ENCODE results near the gene FBXO24. TPM values are rescaled to one million over a fixed set of nuclear protein-coding genes. Genes with fewer than 3 reads are reported as not detected.
"Not testable (repeated sequence)": the region's sequence is repeated elsewhere in the genome, so short reads cannot be mapped to it uniquely, and the experiment has no call there.

Gene FBXO24, protein sequence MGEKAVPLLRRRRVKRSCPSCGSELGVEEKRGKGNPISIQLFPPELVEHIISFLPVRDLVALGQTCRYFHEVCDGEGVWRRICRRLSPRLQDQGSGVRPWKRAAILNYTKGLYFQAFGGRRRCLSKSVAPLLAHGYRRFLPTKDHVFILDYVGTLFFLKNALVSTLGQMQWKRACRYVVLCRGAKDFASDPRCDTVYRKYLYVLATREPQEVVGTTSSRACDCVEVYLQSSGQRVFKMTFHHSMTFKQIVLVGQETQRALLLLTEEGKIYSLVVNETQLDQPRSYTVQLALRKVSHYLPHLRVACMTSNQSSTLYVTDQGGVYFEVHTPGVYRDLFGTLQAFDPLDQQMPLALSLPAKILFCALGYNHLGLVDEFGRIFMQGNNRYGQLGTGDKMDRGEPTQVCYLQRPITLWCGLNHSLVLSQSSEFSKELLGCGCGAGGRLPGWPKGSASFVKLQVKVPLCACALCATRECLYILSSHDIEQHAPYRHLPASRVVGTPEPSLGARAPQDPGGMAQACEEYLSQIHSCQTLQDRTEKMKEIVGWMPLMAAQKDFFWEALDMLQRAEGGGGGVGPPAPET
- 1 to 10 TPM in 3 of 8 experiments, under 1 TPM in 5; 0.25 to 1.9 (median 0.75) TPM for total RNA-seq

DNA sequence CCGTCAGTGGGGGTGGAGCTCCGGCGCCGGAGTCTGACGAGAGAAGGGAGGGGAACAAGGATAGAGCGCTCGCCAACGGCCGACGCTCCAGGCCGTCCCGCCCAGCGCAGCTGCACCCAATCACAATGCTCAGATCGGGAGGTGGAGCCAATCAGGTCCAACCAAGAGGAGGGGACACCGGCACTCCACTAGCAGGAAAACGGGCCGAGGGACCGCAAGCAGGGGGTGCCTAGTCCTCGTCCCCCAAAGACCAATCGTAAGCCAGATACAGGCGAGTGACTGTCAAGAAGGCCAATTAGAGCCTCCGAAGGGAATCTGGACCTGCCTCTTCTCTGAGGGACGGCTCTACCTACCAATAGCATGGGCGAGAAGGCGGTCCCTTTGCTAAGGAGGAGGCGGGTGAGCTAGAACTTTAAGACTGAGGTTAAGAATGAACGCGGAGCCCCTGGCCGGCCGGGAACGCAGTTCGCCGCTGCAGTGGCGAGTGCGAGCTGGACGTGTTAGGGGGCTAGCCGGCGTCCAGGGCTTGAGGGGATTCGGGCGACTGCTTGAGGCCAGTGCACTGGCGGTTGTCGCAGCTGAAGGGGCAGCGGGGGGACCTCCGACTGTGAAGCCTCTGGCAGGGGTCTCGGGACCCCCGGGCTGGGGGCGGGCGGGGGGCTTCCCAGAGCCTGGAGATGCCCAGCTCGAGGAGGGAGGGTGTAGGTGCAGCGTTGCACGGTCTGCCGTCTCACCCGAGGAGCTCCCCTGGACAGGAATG lies at the start of gene FBXO24:
TSS of gene FBXO24 (plus strand) at position 63 of the 760 bp plus-strand sequence. CDS start at position 361, 298 bp downstream.
- WGBS, 10 experiments, result 0 to 5% (median 0%) methylated on average over 4 to 8 of the region's 53 CpGs; no CpG with 5 or more reads in 7 of the 10 experiments
- in situ Hi-C loops (cut with MboI; ENCODE audit: low pct_unique_long_range_greater_than_20kb in 2 of 9, low sequenced_read_pairs in 9 of 9, unreplicated experiment in 9 of 9), result no loop called here
- peaks cover 18 to 19% of the 10 kb centered on the region in 2 donors for H3K4me1 ChIP-seq (replicated peaks in 1 of 2)
- peak within 1 kb of the TSS; percentile 93 to 97 for H3K27ac ChIP-seq
- peak; percentile 84 to 92 (median 90) for ATAC-seq (replicated peaks in 6 of 8)
- peak within 1 kb of the TSS; percentile 92 to 98 (median 98) for H3K4me3 ChIP-seq

DNA sequence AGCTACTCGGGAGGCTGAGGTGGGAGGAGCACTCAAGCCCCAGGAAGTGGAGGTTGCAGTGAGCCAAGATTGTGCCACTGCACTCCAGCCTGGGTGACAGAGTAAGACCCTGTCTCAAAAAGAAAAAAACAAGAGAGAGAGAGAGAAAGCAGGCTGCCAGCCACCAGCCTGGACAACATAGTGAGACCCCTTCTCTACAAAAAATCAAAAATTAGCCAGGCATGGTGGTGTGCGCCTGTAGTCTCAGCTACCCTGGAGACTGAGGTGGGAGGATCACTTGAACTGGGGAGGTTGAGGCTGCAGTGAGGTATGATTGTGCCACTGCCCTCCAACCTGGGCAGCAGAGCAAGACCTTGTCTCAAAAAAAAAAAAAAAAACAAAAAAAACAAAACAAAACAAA lies 49.4 kb upstream of the FBXO24 start:
- H3K27ac ChIP-seq; in situ Hi-C loops (cut with MboI; ENCODE audit: low pct_unique_long_range_greater_than_20kb in 2 of 9, low sequenced_read_pairs in 9 of 9, unreplicated experiment in 9 of 9); H3K4me1 ChIP-seq (replicated peaks in 1 of 2); H3K4me3 ChIP-seq; ATAC-seq (replicated peaks in 6 of 8): not testable (repeated sequence)
- 100% methylated on average over 1 of the region's 2 CpGs; no CpG with 5 or more reads in 6 of the 10 experiments for WGBS, 10 experiments

DNA sequence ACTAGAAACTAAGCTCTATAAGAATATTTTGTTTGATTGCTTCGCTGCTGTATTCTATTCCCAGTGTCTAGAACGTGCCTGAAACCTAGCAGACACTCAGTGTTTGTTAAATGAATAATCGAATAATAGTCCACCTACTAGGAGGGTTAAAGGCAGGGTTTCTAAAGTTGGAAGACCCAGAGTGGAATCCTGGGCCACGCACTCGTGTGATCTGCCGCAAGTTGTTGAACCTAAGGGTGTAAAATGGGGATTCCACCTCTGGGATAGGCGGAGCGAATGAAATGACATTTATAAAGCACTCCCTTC lies 47.8 kb upstream of the FBXO24 start:
- 0 to 25% (median 8%) methylated on average over 1 to 8 of the region's 8 CpGs; no CpG with 5 or more reads in 2 of the 10 experiments for WGBS, 10 experiments
- H3K27ac ChIP-seq, result peak overlapping the region; percentile 6
- no peak for ATAC-seq (replicated peaks in 6 of 8)
- H3K4me3 ChIP-seq, result peak overlapping the region; percentile 13 to 31 (median 27)
- H3K4me1 ChIP-seq (replicated peaks in 1 of 2), result peaks cover 4 to 8% of the 10 kb centered on the region in 2 donors
- in situ Hi-C loops (cut with MboI; ENCODE audit: low pct_unique_long_range_greater_than_20kb in 2 of 9, low sequenced_read_pairs in 9 of 9, unreplicated experiment in 9 of 9), result no loop called here

DNA sequence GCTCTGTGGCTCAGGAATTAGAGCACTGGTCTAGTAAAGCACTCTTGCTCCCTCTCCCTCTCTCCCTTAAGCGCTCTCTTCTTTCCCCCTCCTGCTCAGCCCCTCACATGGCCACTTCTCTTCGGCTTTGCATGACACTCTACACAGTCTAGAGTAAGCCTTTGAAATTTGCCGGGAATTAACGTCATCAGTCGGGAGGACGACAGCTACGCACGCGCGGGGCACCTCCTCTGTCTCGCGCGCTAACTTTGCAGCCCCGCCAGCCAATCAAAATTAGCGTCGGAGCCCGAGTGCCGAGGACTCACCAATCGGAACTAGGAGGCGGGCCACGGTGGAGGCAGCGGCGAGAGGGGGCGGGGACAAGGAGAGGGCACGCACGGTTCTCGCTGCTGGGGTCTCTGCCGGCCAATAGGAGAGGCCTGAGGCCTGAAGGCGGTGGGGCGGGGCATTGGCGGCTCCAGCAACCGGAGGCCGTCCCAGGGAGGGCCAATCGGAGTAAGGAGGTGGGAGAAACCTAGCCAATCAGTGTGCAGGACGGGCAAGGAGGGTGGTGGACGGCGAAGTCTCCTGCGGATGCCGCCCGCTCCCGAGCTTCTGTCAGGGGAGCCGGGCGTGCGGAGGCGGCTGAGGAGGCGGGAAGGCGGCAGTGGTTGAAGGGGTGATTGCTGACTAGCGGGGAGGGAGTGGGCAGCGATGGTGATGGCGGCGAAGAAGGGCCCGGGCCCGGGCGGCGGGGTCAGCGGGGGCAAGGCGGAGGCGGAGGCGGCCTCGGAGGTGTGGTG lies 47.3 kb upstream of the FBXO24 start, which contains the start of gene AGFG2:
TSS of gene AGFG2 (plus strand) at position 550 of the 782 bp plus-strand sequence. CDS start at position 694, 144 bp downstream.
- peak; percentile 93 to 97 (median 96) for ATAC-seq (replicated peaks in 6 of 8)
- Histone ChIP-seq H3K4me1 (replicated peaks in 1 of 2) (peaks cover 4 to 8% of the 10 kb centered on the region in 2 donors), H3K27ac (peak within 1 kb of the TSS; percentile 6 to 17), H3K4me3 (peak within 1 kb of the TSS; percentile 54 to 85 (median 74))
- 0 to 6% (median 0%) methylated on average over 1 to 23 of the region's 60 CpGs; no CpG with 5 or more reads in 3 of the 10 experiments for WGBS, 10 experiments
- in situ Hi-C loops (cut with MboI; ENCODE audit: low pct_unique_long_range_greater_than_20kb in 2 of 9, low sequenced_read_pairs in 9 of 9, unreplicated experiment in 9 of 9), result no loop called here

DNA sequence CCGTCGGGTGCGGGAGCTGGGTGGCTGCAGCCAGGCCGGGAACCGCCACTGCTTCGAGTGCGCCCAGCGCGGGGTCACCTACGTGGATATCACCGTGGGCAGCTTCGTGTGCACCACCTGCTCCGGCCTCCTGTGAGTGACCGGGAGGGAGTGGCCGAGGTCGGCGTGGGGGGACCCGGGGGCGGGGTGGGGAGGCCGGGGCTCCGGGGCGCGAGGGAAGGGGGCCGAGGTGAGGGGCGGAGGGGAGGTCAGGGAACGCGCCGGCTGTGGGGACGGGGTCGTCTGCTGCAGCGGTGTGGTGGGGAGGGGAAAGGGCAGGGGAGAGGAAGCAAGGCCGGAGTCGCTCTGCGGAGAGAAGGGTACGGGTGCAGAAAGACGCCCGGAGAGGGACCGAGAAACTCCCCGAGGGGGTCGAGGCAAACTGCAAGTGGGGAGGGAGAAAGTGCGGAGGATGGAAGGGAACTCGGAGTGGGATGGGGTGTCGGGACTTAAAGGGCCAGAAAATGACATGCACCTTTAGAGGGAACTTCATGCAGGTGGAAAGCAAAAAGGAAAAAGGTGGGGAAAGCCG lies 46.6 kb upstream of the FBXO24 start:
- in situ Hi-C loops (cut with MboI; ENCODE audit: low pct_unique_long_range_greater_than_20kb in 2 of 9, low sequenced_read_pairs in 9 of 9, unreplicated experiment in 9 of 9), result no loop called here

DNA sequence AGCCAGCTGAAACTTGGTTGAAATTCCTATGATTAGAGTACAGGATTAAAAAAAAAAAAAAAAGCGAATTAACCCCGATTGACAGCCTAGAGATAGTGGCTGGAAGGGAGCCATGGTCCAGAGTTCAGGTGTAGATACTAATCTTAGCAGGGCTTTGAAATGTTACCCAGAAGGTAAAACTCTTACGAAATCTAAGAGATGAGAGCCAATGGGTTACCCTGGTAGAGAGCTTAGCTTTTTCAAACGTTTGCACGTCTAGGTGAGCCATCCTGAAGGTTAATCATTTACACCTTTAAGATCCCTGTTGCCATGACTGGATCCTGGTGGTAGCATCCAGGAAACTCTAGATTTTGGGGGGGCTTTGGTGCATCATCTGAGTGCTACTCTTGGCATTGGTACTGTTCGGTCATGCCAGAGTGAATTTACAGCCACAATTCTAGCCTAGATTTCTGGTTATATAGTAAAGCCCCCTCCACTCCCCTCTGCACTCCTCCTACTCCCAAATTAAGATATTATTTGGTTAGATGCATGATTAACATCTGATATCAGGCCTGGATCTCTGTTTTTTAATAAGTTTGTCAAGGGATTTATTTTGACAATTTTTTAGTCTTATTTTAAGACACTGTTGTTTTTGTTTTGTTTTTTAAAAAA lies 45.9 kb upstream of the FBXO24 start:
- Histone ChIP-seq H3K4me3 (peak overlapping the region; percentile 54 to 85 (median 74)), H3K27ac (no peak overlapping the region), H3K4me1 (replicated peaks in 1 of 2) (peaks cover 8% of the 10 kb centered on the region in 2 donors)
- in situ Hi-C loops (cut with MboI; ENCODE audit: low pct_unique_long_range_greater_than_20kb in 2 of 9, low sequenced_read_pairs in 9 of 9, unreplicated experiment in 9 of 9), result no loop called here
- ATAC-seq (replicated peaks in 6 of 8), result no peak
- WGBS, 10 experiments, result 20 to 70% (median 47%) methylated on average over 1 to 6 of the region's 6 CpGs; no CpG with 5 or more reads in 4 of the 10 experiments

More for the DNA sequence above, 46.6 kb upstream of the FBXO24 start:
- Histone ChIP-seq H3K4me1 (replicated peaks in 1 of 2) (peaks cover 4 to 8% of the 10 kb centered on the region in 2 donors), H3K27ac (peak overlapping the region in 1 of 2 donors; percentile 17), H3K4me3 (peak overlapping the region; percentile 54 to 85 (median 74))
- ATAC-seq (replicated peaks in 6 of 8), result peak in 1 of 8 experiments; percentile 16
- WGBS, 10 experiments, result 0% methylated on average over 1 to 5 of the region's 44 CpGs; no CpG with 5 or more reads in 3 of the 10 experiments

DNA sequence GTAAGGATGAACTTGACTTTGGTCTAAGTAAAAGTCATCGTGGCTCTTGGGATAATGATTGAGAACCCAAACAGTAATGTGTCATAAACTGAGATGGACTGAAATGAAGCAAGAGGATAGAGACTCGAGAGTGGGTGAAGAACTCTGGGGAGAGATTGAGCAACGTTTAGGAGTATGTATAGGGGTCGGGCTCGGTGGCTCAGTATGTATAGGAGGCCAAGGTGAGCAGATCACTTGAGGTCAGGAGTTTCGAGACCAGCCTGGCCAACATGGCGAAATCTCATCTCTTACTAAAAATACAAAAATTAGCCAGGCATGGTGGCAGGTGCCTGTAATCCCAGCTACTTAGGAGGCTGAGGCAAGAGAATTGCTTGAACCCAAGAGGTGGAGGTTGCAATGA lies 44.8 kb upstream of the FBXO24 start:
- H3K4me3 ChIP-seq; H3K27ac ChIP-seq; in situ Hi-C loops (cut with MboI; ENCODE audit: low pct_unique_long_range_greater_than_20kb in 2 of 9, low sequenced_read_pairs in 9 of 9, unreplicated experiment in 9 of 9); ATAC-seq (replicated peaks in 6 of 8): not testable (repeated sequence)
- peaks cover 19% of the 10 kb centered on the region in 2 donors for H3K4me1 ChIP-seq (replicated peaks in 1 of 2)
- WGBS, 10 experiments, result 69 to 100% (median 91%) methylated on average over 1 to 7 of the region's 7 CpGs

DNA sequence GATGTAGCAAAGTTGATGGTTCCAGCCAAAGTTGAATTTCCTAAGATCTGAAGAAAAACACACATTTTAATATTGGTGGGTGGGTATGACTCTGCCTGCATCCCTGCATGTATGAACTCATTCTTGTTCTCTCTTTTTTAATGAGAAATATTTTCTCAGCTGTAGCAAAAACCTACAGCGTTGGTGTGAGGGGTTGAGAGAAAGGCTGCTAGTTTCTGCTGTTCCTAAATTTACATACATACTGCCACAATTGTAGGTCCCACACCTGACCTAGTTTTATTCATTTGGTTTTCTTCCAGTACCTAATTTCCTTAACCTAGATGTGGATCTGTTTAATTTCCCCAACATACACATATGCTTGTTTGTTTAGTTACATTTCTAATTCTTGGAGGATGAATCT lies 42.5 kb upstream of the FBXO24 start:
- in situ Hi-C loops (cut with MboI; ENCODE audit: low pct_unique_long_range_greater_than_20kb in 2 of 9, low sequenced_read_pairs in 9 of 9, unreplicated experiment in 9 of 9), result no loop called here
- H3K4me3 ChIP-seq, result no peak overlapping the region
- 13 to 100% (median 60%) methylated on average over 1 of the region's 1 CpG; no CpG with 5 or more reads in 2 of the 10 experiments for WGBS, 10 experiments
- H3K27ac ChIP-seq, result no peak overlapping the region
- ATAC-seq (replicated peaks in 6 of 8), result no peak
- peaks cover 33 to 36% of the 10 kb centered on the region in 2 donors for H3K4me1 ChIP-seq (replicated peaks in 1 of 2)

DNA sequence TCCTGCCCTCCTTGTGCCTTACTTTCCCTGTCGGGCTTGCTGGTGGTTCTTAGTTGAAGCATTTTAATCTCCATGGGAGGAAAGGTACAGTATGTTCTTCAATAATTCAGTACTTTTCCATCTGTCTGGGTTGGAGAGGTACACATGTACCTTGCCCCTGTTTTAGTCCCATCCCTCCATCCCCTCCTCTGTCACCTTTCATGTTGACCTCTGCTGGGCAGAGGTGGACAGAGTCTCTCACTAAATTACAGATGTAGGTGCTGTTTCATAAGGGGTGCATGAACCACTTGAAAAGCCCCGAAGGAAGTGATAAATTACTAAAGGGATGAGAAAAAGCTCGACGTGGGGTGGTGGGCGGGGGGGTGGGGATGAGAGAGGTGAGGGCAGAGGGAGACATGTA lies 41.7 kb upstream of the FBXO24 start:
- WGBS, 10 experiments, result 50 to 100% (median 87%) methylated on average over 1 to 2 of the region's 5 CpGs; no CpG with 5 or more reads in 4 of the 10 experiments
- ATAC-seq (replicated peaks in 6 of 8), result no peak
- H3K27ac ChIP-seq, result no peak overlapping the region
- H3K4me3 ChIP-seq, result no peak overlapping the region
- in situ Hi-C loops (cut with MboI; ENCODE audit: low pct_unique_long_range_greater_than_20kb in 2 of 9, low sequenced_read_pairs in 9 of 9, unreplicated experiment in 9 of 9), result no loop called here
- peaks cover 33 to 36% of the 10 kb centered on the region in 2 donors for H3K4me1 ChIP-seq (replicated peaks in 1 of 2)

DNA sequence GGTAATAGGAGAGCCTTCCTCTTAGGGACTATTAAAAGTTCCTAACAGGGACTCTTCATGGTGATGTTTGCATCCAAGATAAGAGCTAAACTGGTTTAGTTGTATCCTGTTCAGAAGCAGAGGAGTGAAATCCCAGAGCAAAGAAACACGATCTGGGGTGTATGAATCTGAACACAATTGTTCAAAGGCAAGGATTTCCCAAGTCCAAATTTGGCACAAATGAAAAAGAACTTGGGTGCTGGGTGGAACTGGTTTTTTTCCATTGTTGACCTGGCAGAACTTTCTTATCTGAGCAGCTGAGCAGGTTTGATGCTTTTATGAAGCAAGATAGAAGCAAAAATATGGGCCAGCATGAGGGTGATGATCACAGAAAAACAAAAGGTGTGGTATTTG lies 41.2 kb upstream of the FBXO24 start:
- in situ Hi-C loops (cut with MboI; ENCODE audit: low pct_unique_long_range_greater_than_20kb in 2 of 9, low sequenced_read_pairs in 9 of 9, unreplicated experiment in 9 of 9), result no loop called here
- WGBS, 10 experiments, result 0 to 100% (median 71%) methylated on average over 1 of the region's 1 CpG; no CpG with 5 or more reads in 3 of the 10 experiments
- no peak overlapping the region for H3K4me3 ChIP-seq
- ATAC-seq (replicated peaks in 6 of 8), result no peak
- no peak overlapping the region for H3K27ac ChIP-seq
- peaks cover 29 to 34% of the 10 kb centered on the region in 2 donors for H3K4me1 ChIP-seq (replicated peaks in 1 of 2)

DNA sequence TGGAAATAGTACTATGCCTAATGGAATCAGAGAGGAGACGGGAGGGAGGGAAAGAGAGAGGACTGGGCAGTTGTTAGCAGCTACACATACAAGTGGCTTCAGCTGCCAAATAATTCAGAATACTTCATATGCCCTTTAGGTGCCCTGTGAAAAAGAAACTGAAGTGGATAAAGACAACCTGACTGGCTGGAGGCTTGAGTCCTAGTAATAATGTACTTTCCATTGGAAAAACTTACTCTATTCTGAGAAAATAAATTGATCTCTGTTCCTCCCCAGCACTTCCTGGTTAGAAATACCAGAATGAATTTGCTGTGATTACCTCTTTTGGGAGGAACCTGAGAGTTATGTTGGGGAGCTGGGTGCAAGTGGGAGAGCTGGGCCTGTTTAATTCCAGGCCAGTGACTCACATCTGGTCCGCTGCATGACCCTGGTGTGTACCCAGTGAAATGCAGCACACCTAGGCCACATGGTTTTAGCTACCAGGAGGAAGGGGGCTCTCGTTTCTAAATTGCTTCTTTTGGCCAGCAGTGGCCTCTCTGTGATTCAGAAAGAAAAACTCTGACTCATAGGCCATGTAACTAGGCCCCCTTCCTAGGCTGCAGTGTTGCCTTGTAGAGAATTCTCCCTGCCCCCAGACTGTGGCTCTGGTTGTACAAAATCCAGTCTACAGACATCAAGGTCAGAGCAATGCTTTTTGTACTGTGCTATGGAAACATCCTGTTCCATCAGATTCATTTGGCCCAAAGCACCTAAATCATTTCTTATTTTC lies 40.6 kb upstream of the FBXO24 start:
- ATAC-seq (replicated peaks in 6 of 8), result peak; percentile 85 to 97 (median 92)
- H3K4me3 ChIP-seq, result peak overlapping the region in 1 of 5 donors; percentile 12
- peaks cover 25 to 34% of the 10 kb centered on the region in 2 donors for H3K4me1 ChIP-seq (replicated peaks in 1 of 2)
- WGBS, 10 experiments, result 7 to 100% (median 27%) methylated on average over 1 to 3 of the region's 3 CpGs; no CpG with 5 or more reads in 4 of the 10 experiments
- in situ Hi-C loops (cut with MboI; ENCODE audit: low pct_unique_long_range_greater_than_20kb in 2 of 9, low sequenced_read_pairs in 9 of 9, unreplicated experiment in 9 of 9), result no loop called here
- H3K27ac ChIP-seq, result peak overlapping the region; percentile 12 to 13
